ENCODE data around the gene RUNX2.

Gene RUNX2

GRCh38 chr6:45479834-45480751 lies 152.0 kb downstream of the RUNX2 start:
- Histone ChIP-seq H3K4me3 (ENCODE audit: severe bottlenecking) (no peak overlapping the region), H3K4me1 (ENCODE audit: insufficient read depth, poor library complexity, severe bottlenecking) (peaks cover 41% of the 10 kb centered on the region), H3K27ac (ENCODE audit: poor library complexity, severe bottlenecking) (no peak overlapping the region), H3K27me3 (ENCODE audit: insufficient read depth, poor library complexity, severe bottlenecking) (no peaks in the 10 kb centered on the region), H3K9me3 (ENCODE audit: severe bottlenecking) (no peaks in the 10 kb centered on the region), H3K36me3 (ENCODE audit: low read depth) (peaks cover 11% of the 10 kb centered on the region; the same call in 1 of the 2 replicates)
- DNase-seq (ENCODE audit: low spot score) (no peak), ATAC-seq (ENCODE audit: low read depth) (no peak; the same call in 2 of the 3 replicates)
- no peak for TF ChIP-seq CTCF (IDR thresholded peaks at IDR 0.05; ENCODE audit: poor library complexity, severe bottlenecking)

GRCh38 chr6:45480752-45481415 lies 152.8 kb downstream of the RUNX2 start:
- ATAC-seq (ENCODE audit: low read depth) (no peak), DNase-seq (ENCODE audit: low spot score) (no peak)
- Histone ChIP-seq H3K4me1 (ENCODE audit: insufficient read depth, poor library complexity, severe bottlenecking) (peaks cover 41% of the 10 kb centered on the region), H3K27ac (ENCODE audit: poor library complexity, severe bottlenecking) (no peak overlapping the region), H3K4me3 (ENCODE audit: severe bottlenecking) (no peak overlapping the region), H3K9me3 (ENCODE audit: severe bottlenecking) (no peaks in the 10 kb centered on the region), H3K27me3 (ENCODE audit: insufficient read depth, poor library complexity, severe bottlenecking) (no peaks in the 10 kb centered on the region), H3K36me3 (ENCODE audit: low read depth) (peaks cover 11% of the 10 kb centered on the region; the same call in 1 of the 2 replicates)
- TF ChIP-seq CTCF (IDR thresholded peaks at IDR 0.05; ENCODE audit: poor library complexity, severe bottlenecking): no peak

- no peak for TF ChIP-seq CTCF (IDR thresholded peaks at IDR 0.05; ENCODE audit: poor library complexity, severe bottlenecking)
- no peak overlapping the region for H3K4me3 ChIP-seq (ENCODE audit: severe bottlenecking)
- no peaks in the 10 kb centered on the region for H3K9me3 ChIP-seq (ENCODE audit: severe bottlenecking)
- H3K27ac ChIP-seq (ENCODE audit: poor library complexity, severe bottlenecking): peak overlapping the region; percentile 36
- peaks cover 11% of the 10 kb centered on the region; the same call in 1 of the 2 replicates for H3K36me3 ChIP-seq (ENCODE audit: low read depth)
- peaks cover 31% of the 10 kb centered on the region for H3K4me1 ChIP-seq (ENCODE audit: insufficient read depth, poor library complexity, severe bottlenecking)
- no peaks in the 10 kb centered on the region for H3K27me3 ChIP-seq (ENCODE audit: insufficient read depth, poor library complexity, severe bottlenecking)
- no peak for DNase-seq (ENCODE audit: low spot score)
- ATAC-seq (ENCODE audit: low read depth): peak; percentile 82
These were observed 154.9 kb downstream of the RUNX2 start for GRCh38 chr6:45483021-45483420.

- H3K9me3 ChIP-seq (ENCODE audit: severe bottlenecking): no peaks in the 10 kb centered on the region
- peaks cover 26% of the 10 kb centered on the region for H3K4me1 ChIP-seq (ENCODE audit: insufficient read depth, poor library complexity, severe bottlenecking)
- ATAC-seq (ENCODE audit: low read depth): no peak
- no peak for TF ChIP-seq CTCF (IDR thresholded peaks at IDR 0.05; ENCODE audit: poor library complexity, severe bottlenecking)
- no peak for DNase-seq (ENCODE audit: low spot score)
- H3K36me3 ChIP-seq (ENCODE audit: low read depth): peaks cover 11% of the 10 kb centered on the region; the same call in 1 of the 2 replicates
- H3K4me3 ChIP-seq (ENCODE audit: severe bottlenecking): no peak overlapping the region
- peak overlapping the region; percentile 36 for H3K27ac ChIP-seq (ENCODE audit: poor library complexity, severe bottlenecking)
- no peaks in the 10 kb centered on the region for H3K27me3 ChIP-seq (ENCODE audit: insufficient read depth, poor library complexity, severe bottlenecking)
These were observed 155.4 kb downstream of the RUNX2 start for GRCh38 chr6:45483501-45483900.

Data from RWPE2 (cell line).